Caco-2 (cell line): ENCODE measurements around the gene TEKTIP1. TPM values are rescaled to one million over a fixed set of nuclear protein-coding genes. Genes with fewer than 3 reads are reported as not detected.
A peak's percentile ranks its signal among the peaks of the same experiment; 100 is the strongest.

Experiments used
- BruUV-seq: library from RNA; stranded (reverse); fragments of 400-500 nt; replicated peaks from 2 replicates; lab custom pipeline; 2021; lab: Mats Ljungman, UMichigan
- CTCF ChIA-PET: fragments of 300-600 bp; sonication (Branson Sonifier 250); formaldehyde crosslinking; loops from one replicate; lab custom pipeline; 2022; ENCODE audit warnings: antibody characterized with exemption; lab: Charles Lee
- POLR2A ChIA-PET: fragments of 300-600 bp; sonication (Branson Sonifier 250); formaldehyde crosslinking; loops from one replicate; lab custom pipeline; 2022; ENCODE audit warnings: antibody characterized with exemption; lab: Charles Lee
- DNase-seq, 2 experiments: peaks; one replicate each; pipeline versions ENCODE4 v3.0.0 to v3.0.0-alpha.2; 2020 to 2022
- H3K27me3 ChIP-seq: replicated peaks from 2 replicates; pipeline ENCODE4 v1.6.0; 2011; ENCODE audit warnings: low read length; ENCODE audit not compliant: control insufficient read depth, insufficient read depth
- H3K36me3 ChIP-seq: 2 replicates; pipeline ENCODE4 v1.5.1; 2011; ENCODE audit warnings: low read length; ENCODE audit not compliant: control insufficient read depth, insufficient read depth
- H3K4me1 ChIP-seq: fragments of 250-450 bp; sonication (Bioruptor Pico); 2 replicates; pipeline ENCODE4 v1.5.1; 2020; ENCODE audit warnings: mild to moderate bottlenecking
- H3K4me3 ChIP-seq: 2 replicates; pipeline ENCODE4 v1.5.1; 2011; ENCODE audit warnings: low read depth, mild to moderate bottlenecking, control low read depth, low read length
- H3K9me3 ChIP-seq: fragments of 250-450 bp; sonication (Bioruptor Pico); 2 replicates; pipeline ENCODE4 v1.5.1; 2020; ENCODE audit warnings: mild to moderate bottlenecking, moderate library complexity
- H3K27ac Mint-ChIP-seq: one replicate; pipeline ENCODE4 v1.8.0; 2022; ENCODE audit warnings: mixed read lengths; ENCODE audit not compliant: unreplicated experiment
- H3K27me3 Mint-ChIP-seq: one replicate; pipeline ENCODE4 v1.8.0; 2022; ENCODE audit warnings: mixed read lengths; ENCODE audit not compliant: insufficient read depth, unreplicated experiment
- H3K36me3 Mint-ChIP-seq: one replicate; pipeline ENCODE4 v1.8.0; 2022; ENCODE audit warnings: mild to moderate bottlenecking, mixed read lengths; ENCODE audit not compliant: insufficient read depth, unreplicated experiment
- H3K4me1 Mint-ChIP-seq: one replicate; pipeline ENCODE4 v1.8.0; 2022; ENCODE audit warnings: low read depth, mixed read lengths; ENCODE audit not compliant: unreplicated experiment
- H3K4me3 Mint-ChIP-seq: one replicate; pipeline ENCODE4 v1.8.0; 2022; ENCODE audit warnings: mild to moderate bottlenecking, moderate library complexity, mixed read lengths; ENCODE audit not compliant: unreplicated experiment
- H3K9me3 Mint-ChIP-seq: one replicate; pipeline ENCODE4 v1.8.0; 2022; ENCODE audit warnings: mixed read lengths; ENCODE audit not compliant: unreplicated experiment
- intact Hi-C: fragments of 100-400 bp; cut with micrococcal nuclease; formaldehyde crosslinking; loops from one replicate; pipeline ENCODE4 v1.10.0; 2022; ENCODE audit not compliant: unreplicated experiment
- total RNA-seq: library from RNA; stranded (reverse); gene quantifications from 2 replicates; pipeline ENCODE4 v1.2.3, GENCODE V29; 2022
- TF ChIP-seq, protein P1 (sequence below), 2 experiments: fragments of 200-600 bp in 1 of 2; IDR thresholded peaks; 1 replicate in 1 of 2; 2 replicates in 1 of 2; pipeline versions ENCODE4 v1.5.1 to v1.8.0; 2011 to 2022; ENCODE audit warnings: antibody characterized with exemption in 1 of 2, control low read depth in 1 of 2, inconsistent platforms in 1 of 2, low read depth in 1 of 2, low read length in 1 of 2, mild to moderate bottlenecking in 1 of 2, moderate library complexity in 1 of 2; ENCODE audit not compliant: insufficient read depth in 1 of 2, severe bottlenecking in 1 of 2, unreplicated experiment in 1 of 2

Gene TEKTIP1
- total RNA-seq, 1 experiment from 2014 or later, result 1.5 TPM

DNA sequence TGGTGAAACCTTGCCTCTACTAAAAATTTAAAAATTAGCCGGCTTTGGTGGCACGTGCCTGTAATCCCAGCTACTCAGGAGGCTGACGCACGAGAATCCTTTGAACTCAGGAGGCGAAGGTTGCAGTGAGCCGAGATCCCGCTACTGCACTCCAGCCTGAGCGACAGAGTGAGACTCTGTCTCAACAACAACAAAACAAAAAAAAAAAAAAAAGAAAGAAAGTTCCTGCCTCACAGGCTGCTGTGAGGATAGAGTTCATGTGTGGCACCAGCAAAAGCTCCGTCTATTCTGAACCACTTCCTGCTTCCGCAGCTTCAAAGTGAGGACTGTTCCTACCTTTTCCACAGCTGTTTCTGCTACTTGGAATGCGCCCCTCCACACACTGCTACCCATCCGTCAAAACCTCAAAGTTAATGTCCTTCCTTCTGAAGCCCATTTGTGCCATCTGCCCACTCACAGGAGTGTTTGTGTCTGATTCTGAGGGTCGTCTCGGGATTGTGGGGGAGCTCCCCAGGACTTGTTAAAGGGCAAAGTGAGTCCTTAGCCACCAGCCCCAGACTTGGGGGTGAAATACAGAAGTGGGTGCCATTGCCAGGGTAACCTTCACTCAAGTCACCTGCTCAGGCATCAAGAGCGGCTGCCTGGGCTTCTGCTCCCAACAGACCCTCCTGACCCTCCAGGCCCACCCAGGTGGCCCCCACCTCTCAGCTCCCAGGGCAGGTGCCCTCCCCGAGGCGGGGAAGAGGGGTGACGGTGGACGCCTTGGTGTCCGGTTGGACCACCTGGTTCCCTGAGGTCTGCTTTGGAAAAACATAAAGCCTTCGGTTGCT is 15.5 kb downstream of the TEKTIP1 start:
- BruUV-seq, result TSS peak; percentile 63
- no peaks in the 10 kb centered on the region for H3K9me3 ChIP-seq
- CTCF ChIA-PET, result no interaction called here
- Mint-ChIP-seq H3K9me3 (no peaks in the 10 kb centered on the region), H3K36me3 (peaks cover 37% of the 10 kb centered on the region), H3K27me3 (no peaks in the 10 kb centered on the region), H3K4me1 (peaks cover 10% of the 10 kb centered on the region), H3K4me3 (no peak overlapping the region), H3K27ac (no peak overlapping the region)
- H3K27me3 ChIP-seq, result no peaks in the 10 kb centered on the region
- intact Hi-C loops, result loop anchor here (10.0 kb wide), 1 partner anchor 70 kb away; the partner anchor contains the start of gene CACTIN
- POLR2A ChIA-PET, result no interaction called here
- TF ChIP-seq, protein P1, sequence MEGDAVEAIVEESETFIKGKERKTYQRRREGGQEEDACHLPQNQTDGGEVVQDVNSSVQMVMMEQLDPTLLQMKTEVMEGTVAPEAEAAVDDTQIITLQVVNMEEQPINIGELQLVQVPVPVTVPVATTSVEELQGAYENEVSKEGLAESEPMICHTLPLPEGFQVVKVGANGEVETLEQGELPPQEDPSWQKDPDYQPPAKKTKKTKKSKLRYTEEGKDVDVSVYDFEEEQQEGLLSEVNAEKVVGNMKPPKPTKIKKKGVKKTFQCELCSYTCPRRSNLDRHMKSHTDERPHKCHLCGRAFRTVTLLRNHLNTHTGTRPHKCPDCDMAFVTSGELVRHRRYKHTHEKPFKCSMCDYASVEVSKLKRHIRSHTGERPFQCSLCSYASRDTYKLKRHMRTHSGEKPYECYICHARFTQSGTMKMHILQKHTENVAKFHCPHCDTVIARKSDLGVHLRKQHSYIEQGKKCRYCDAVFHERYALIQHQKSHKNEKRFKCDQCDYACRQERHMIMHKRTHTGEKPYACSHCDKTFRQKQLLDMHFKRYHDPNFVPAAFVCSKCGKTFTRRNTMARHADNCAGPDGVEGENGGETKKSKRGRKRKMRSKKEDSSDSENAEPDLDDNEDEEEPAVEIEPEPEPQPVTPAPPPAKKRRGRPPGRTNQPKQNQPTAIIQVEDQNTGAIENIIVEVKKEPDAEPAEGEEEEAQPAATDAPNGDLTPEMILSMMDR (IDR thresholded peaks at IDR 0.05; ENCODE audit: insufficient read depth in 1 of 2, low read depth in 1 of 2, low read length in 1 of 2, severe bottlenecking in 1 of 2, unreplicated experiment in 1 of 2), result no peak
- no peaks in the 10 kb centered on the region for H3K4me1 ChIP-seq
- no peaks in the 10 kb centered on the region for H3K36me3 ChIP-seq
- no peak overlapping the region for H3K4me3 ChIP-seq
- no peak for DNase-seq

DNA sequence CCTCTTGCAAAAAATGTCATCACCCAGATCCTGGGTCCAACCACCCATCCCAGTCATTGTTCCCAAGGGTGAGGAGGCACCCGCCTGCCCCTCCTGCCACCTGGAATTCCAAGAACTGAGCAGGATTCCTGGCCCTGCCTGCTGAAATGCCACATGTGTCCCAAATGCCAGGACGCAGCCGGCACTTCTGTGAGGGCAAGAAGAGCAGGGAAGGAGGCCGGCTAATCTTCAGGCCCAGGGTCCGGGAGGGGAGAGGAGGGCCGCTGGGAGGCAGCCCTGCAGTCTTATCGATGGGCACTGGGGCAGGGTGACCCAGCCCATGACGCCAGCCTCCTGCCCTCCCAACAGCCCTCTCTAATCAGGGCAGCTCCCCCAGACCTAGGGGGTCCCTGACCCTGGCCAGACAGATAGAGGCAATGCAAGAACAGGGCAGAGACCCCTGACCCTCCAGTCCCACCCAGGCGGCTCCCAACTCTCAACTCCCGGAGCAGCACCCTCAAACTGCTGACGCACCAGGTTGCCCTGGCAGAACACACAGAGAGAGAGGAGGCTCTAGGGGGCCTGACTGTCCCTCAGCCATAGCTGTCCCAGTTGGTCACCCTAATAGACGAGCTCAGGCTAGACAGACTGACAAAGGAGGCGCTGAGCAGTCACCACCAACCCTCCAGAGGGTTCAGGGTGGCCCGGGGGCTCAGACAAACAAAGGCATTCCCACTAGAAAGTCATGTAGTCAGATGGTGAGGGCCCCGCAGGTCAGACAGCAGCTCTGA is 16.9 kb downstream of the TEKTIP1 start:
- H3K4me3 Mint-ChIP-seq, result peak overlapping the region; percentile 99
- no peaks in the 10 kb centered on the region for H3K4me1 ChIP-seq
- H3K36me3 ChIP-seq, result no peaks in the 10 kb centered on the region
- no TSS peak for BruUV-seq
- POLR2A ChIA-PET, result no interaction called here
- no peaks in the 10 kb centered on the region for H3K27me3 Mint-ChIP-seq
- H3K36me3 Mint-ChIP-seq, result peaks cover 34% of the 10 kb centered on the region
- H3K9me3 ChIP-seq, result no peaks in the 10 kb centered on the region
- no peaks in the 10 kb centered on the region for H3K27me3 ChIP-seq
- no peaks in the 10 kb centered on the region for H3K9me3 Mint-ChIP-seq
- DNase-seq, result no peak
- CTCF ChIA-PET, result interaction anchor here (0.7 kb wide), 1 partner anchor 20 kb away, joined by 3 read pairs; no protein-coding TSS in a partner anchor
- H3K27ac Mint-ChIP-seq, result peak overlapping the region; percentile 91
- H3K4me1 Mint-ChIP-seq, result peaks cover 10% of the 10 kb centered on the region
- H3K4me3 ChIP-seq, result no peak overlapping the region
- intact Hi-C loops, result loop anchor here (10.0 kb wide), 1 partner anchor 69 kb away; the partner anchor contains the start of gene CACTIN
- TF ChIP-seq, protein P1 (IDR thresholded peaks at IDR 0.05; ENCODE audit: insufficient read depth in 1 of 2, low read depth in 1 of 2, low read length in 1 of 2, severe bottlenecking in 1 of 2, unreplicated experiment in 1 of 2), result no peak

DNA sequence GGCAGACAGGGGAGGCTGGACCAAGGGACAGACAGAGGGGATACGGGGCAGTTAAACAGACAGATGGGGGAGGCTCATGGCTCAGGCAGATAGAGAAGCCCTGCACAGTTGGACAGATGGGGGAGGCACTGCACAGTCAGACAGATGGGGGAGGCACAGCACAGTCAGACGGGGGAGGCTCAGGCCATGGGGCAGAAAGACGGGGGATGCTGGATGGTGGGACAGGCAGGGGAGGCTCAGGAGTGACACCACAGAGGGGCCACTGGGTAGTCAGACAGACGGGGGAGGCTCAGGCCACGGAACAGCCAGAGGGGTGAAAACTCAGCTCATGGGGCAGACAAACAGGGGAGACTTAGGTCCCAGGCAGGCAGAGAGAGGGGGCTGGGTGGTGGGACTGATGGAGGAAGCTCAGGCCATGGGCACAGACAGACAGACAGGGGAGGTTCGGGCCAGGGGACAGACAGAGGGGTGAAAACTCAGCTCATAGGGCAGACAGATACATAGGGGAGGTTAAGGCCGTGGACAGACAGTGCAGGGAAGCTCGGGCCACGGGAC is 17.5 kb downstream of the TEKTIP1 start:
- H3K36me3 Mint-ChIP-seq, result peaks cover 30% of the 10 kb centered on the region
- peak overlapping the region; percentile 90 for H3K4me3 ChIP-seq
- BruUV-seq, result no TSS peak
- H3K4me1 Mint-ChIP-seq, result peaks cover 10% of the 10 kb centered on the region
- peak overlapping the region; percentile 91 for H3K27ac Mint-ChIP-seq
- H3K27me3 ChIP-seq, result no peaks in the 10 kb centered on the region
- no peak for DNase-seq
- no peaks in the 10 kb centered on the region for H3K4me1 ChIP-seq
- intact Hi-C loops, result loop anchor here (10.0 kb wide), 1 partner anchor 68 kb away; the partner anchor contains the start of gene CACTIN
- peak overlapping the region; percentile 99 for H3K4me3 Mint-ChIP-seq
- H3K36me3 ChIP-seq, result no peaks in the 10 kb centered on the region
- no peaks in the 10 kb centered on the region for H3K9me3 ChIP-seq
- POLR2A ChIA-PET, result no interaction called here
- CTCF ChIA-PET, result interaction anchor here (1.1 to 1.2 kb wide), 2 partner anchors 12 to 19 kb away, joined by 3 read pairs; no protein-coding TSS in a partner anchor
- H3K9me3 Mint-ChIP-seq, result no peaks in the 10 kb centered on the region
- H3K27me3 Mint-ChIP-seq, result no peaks in the 10 kb centered on the region
- TF ChIP-seq, protein P1 (IDR thresholded peaks at IDR 0.05; ENCODE audit: insufficient read depth in 1 of 2, low read depth in 1 of 2, low read length in 1 of 2, severe bottlenecking in 1 of 2, unreplicated experiment in 1 of 2), result no peak
